ENCODE data around the gene OXA1L.

DNA sequence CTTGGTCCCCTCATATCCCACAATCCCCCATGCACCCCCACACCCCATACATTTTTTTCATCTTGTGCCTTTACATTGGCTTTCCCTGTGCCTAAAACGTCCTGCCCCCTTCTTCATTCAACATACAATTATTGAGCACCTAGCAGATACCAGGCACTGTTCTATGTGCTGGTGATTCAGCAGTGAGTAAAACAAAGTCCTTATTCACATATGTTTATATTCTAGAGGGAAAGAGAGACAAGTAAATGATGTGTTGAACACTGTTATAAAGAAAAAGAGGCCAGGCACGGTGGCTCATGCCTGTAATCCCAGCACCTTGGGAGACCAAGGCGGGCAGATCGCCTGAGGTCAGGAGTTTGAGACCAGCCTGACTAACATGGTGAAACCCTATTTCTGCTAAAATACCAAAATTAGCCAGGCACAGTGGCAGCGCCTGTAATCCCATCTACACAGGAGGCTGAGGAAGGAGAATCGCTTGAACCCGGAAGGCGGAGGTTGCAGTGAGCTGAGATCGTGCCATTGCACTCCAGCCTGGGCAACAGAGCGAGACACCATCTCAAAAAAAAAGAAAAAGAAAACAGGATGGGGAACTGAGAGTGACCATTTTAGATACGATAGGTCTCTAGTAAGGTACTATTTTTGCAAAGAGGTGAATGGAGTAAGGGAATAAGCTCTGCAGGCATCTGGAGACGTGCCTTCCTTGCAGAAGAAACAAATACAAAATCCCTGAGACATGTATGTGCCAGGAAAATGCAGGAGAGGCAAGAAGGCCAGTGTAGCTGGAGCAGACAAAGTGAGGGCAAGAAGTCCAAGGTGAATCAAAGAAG is 36.6 kb downstream of the OXA1L start:
- TF ChIP-seq CTCF (conservative IDR thresholded peaks at IDR 0.05) = no peak
- TF ChIP-seq ZFX (IDR thresholded peaks at IDR 0.05) = no peak
